ENCODE results near the gene PTPRE. TPM values are rescaled to one million over a fixed set of nuclear protein-coding genes. Genes with fewer than 3 reads are reported as not detected.

The PTPRE gene
- polyA plus RNA-seq, 1 donor (not counting 4 experiments of a cell fraction or from before 2014, with no cell fraction given): 15.1 TPM

GRCh38 chr10:128025437-128025836, 118.5 kb downstream of the PTPRE start:
- Histone ChIP-seq H4K20me1 (ENCODE audit: control insufficient read depth, extremely low read depth, insufficient read depth, low read length) (no peaks in the 10 kb centered on the region), H2AFZ (ENCODE audit: control insufficient read depth, low read length) (no peak overlapping the region), H3K4me2 (ENCODE audit: control insufficient read depth, extremely low read depth, insufficient read depth, low read depth, low read length) (no peak overlapping the region), H3K9me1 (ENCODE audit: control insufficient read depth, extremely low read depth, insufficient read depth, low read length) (no peaks in the 10 kb centered on the region), H3K79me2 (ENCODE audit: control insufficient read depth, insufficient read depth, low read length) (no peaks in the 10 kb centered on the region), H3K36me3 (ENCODE audit: control insufficient read depth in 2 of 2, extremely low read depth in 1 of 2, insufficient read depth in 2 of 2, low read length in 2 of 2) (no peaks in the 10 kb centered on the region), H3K9me3 (ENCODE audit: control insufficient read depth, low read depth, low read length) (no peaks in the 10 kb centered on the region), H3K27me3 (ENCODE audit: control insufficient read depth, extremely low read depth, insufficient read depth, low read length) (peaks cover 16% of the 10 kb centered on the region), H3K27ac (ENCODE audit: control insufficient read depth, insufficient read depth, low read length) (no peak overlapping the region), H3K4me1 (ENCODE audit: control insufficient read depth, extremely low read depth, insufficient read depth, low read length) (no peaks in the 10 kb centered on the region), H3K4me3 (ENCODE audit: control insufficient read depth in 2 of 3, extremely low read depth in 1 of 3, insufficient read depth in 2 of 3, low read depth in 1 of 3, low read length in 3 of 3) (no peak overlapping the region), H3K9ac (ENCODE audit: control insufficient read depth, extremely low read depth, insufficient read depth, low read length) (no peak overlapping the region)
- TF ChIP-seq CTCF (optimal IDR thresholded peaks at IDR 0.05 in 1 of 3, IDR thresholded peaks at IDR 0.05 in 1 of 3, conservative IDR thresholded peaks at IDR 0.05 in 1 of 3; ENCODE audit: extremely low read depth in 1 of 3, insufficient read depth in 2 of 3, low read length in 3 of 3) (no peak), EZH2 (IDR thresholded peaks at IDR 0.05; ENCODE audit: low read length) (no peak)
- dilution Hi-C loops (cut with MboI; ENCODE audit: extremely low pct_ligation_motif_present, low sequenced_read_pairs): no loop called here
- FAIRE-seq (no peak), DNase-seq (ENCODE audit: low read depth, low spot score) (no peak)

GRCh38 chr10:128025951-128026350, 119.0 kb downstream of the PTPRE start:
- TF ChIP-seq EZH2 (IDR thresholded peaks at IDR 0.05; ENCODE audit: low read length) (no peak), CTCF (optimal IDR thresholded peaks at IDR 0.05 in 1 of 3, IDR thresholded peaks at IDR 0.05 in 1 of 3, conservative IDR thresholded peaks at IDR 0.05 in 1 of 3; ENCODE audit: extremely low read depth in 1 of 3, insufficient read depth in 2 of 3, low read length in 3 of 3) (no peak)
- FAIRE-seq (no peak), DNase-seq (ENCODE audit: low read depth, low spot score) (no peak)
- H3K27me3 ChIP-seq (ENCODE audit: control insufficient read depth, extremely low read depth, insufficient read depth, low read length): peaks cover 16% of the 10 kb centered on the region
- H3K79me2 ChIP-seq (ENCODE audit: control insufficient read depth, insufficient read depth, low read length): no peaks in the 10 kb centered on the region
- H3K9me3 ChIP-seq (ENCODE audit: control insufficient read depth, low read depth, low read length): no peaks in the 10 kb centered on the region
- no peak overlapping the region for H3K4me3 ChIP-seq (ENCODE audit: control insufficient read depth in 2 of 3, extremely low read depth in 1 of 3, insufficient read depth in 2 of 3, low read depth in 1 of 3, low read length in 3 of 3)
- no peaks in the 10 kb centered on the region for H3K4me1 ChIP-seq (ENCODE audit: control insufficient read depth, extremely low read depth, insufficient read depth, low read length)
- H3K9me1 ChIP-seq (ENCODE audit: control insufficient read depth, extremely low read depth, insufficient read depth, low read length): no peaks in the 10 kb centered on the region
- no peak overlapping the region for H3K27ac ChIP-seq (ENCODE audit: control insufficient read depth, insufficient read depth, low read length)
- H3K36me3 ChIP-seq (ENCODE audit: control insufficient read depth in 2 of 2, extremely low read depth in 1 of 2, insufficient read depth in 2 of 2, low read length in 2 of 2): no peaks in the 10 kb centered on the region
- H3K9ac ChIP-seq (ENCODE audit: control insufficient read depth, extremely low read depth, insufficient read depth, low read length): no peak overlapping the region
- no peak overlapping the region for H2AFZ ChIP-seq (ENCODE audit: control insufficient read depth, low read length)
- H3K4me2 ChIP-seq (ENCODE audit: control insufficient read depth, extremely low read depth, insufficient read depth, low read depth, low read length): no peak overlapping the region
- dilution Hi-C loops (cut with MboI; ENCODE audit: extremely low pct_ligation_motif_present, low sequenced_read_pairs): no loop called here
- no peaks in the 10 kb centered on the region for H4K20me1 ChIP-seq (ENCODE audit: control insufficient read depth, extremely low read depth, insufficient read depth, low read length)

Data from keratinocyte (primary cell).